Measurements from ENCODE around the gene CCDC12.

- TF ChIP-seq CTCF (IDR thresholded peaks at IDR 0.05) (no peak), EZH2phosphoT487 (IDR thresholded peaks at IDR 0.05) (no peak), EZH2 (IDR thresholded peaks at IDR 0.05) (no peak)
Observed at GRCh38 chr3:46876313-46877300, 99.9 kb downstream of the CCDC12 start.
